GM23248 (cell line): ENCODE measurements around the gene IFFO2.

ENCODE experiments used
- EZH2 ChIP-seq: fragments of 200-600 bp; sonication (generic); IDR thresholded peaks from 2 replicates; pipeline ENCODE4 v1.6.1; 2018; ENCODE audit warnings: antibody characterized with exemption, mild to moderate bottlenecking; ENCODE audit not compliant: insufficient read depth, poor library complexity, severe bottlenecking
- EZH2phosphoT487 ChIP-seq: fragments of 200-600 bp; sonication (generic); IDR thresholded peaks from 2 replicates; pipeline ENCODE4 v1.6.1; 2018; ENCODE audit warnings: antibody characterized with exemption, moderate library complexity, mild to moderate bottlenecking, low read depth; ENCODE audit not compliant: insufficient read depth

DNA sequence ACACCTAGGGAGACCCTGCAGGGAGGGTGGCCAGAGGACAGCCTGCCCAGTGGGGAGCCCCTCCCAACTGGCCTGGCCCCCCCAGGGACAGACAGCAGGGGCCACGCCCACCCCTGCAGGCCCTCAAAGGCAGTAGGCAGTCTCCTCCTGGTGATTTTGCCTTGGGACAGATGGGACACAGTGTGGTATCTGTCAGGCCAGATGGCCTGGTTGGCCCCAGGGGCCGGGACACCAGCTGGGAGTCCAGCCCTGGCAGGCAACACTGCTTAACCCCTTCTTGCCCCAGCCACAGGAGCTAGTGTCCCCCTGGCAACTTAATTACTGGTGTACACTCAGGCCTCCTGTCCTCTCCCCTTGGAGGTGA is 17.8 kb downstream of the IFFO2 start:
- TF ChIP-seq EZH2phosphoT487 (no peak), EZH2 (no peak)
